HT1080 (cell line): ENCODE measurements around the gene NNT. TPM values are rescaled to one million over a fixed set of nuclear protein-coding genes. Genes with fewer than 3 reads are reported as not detected.
"Not testable (repeated sequence)": the region's sequence is repeated elsewhere in the genome, so short reads cannot be mapped to it uniquely, and the experiment has no call there.

ENCODE experiments used
- DNase-seq: peaks from one replicate; pipeline ENCODE4 v3.0.0-alpha.2; 2015; ENCODE audit warnings: low read depth
- total RNA-seq: library from RNA; depleted of rRNA; stranded (reverse); fragments of >200 nt; shearing (Covaris generic); gene quantifications from 2 replicates; pipeline ENCODE4 v1.2.3, GENCODE V29; 2014; rRNA removed

NNT gene
- total RNA-seq, 1 experiment from 2014 or later = 22.5 TPM

DNA sequence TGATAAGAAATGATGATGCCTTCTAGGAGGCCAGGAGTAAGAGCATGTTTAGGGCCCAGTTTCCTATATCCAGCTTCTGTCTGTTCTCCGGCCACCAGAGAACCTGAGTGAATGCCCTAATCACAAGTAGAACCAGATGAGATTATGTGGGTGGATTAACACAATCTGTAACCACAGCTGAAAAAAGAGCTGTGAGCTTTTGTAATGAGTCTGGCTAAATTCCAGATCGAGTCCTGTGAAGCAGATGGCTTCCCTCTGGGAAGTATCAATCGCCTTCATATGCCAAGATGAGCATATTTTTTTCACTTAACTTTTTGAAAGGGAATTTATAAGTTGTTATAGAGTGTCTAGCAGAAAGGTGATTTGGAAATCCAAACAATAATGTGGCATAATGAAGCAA lies 99.8 kb downstream of the NNT start:
- DNase-seq = no peak

DNA sequence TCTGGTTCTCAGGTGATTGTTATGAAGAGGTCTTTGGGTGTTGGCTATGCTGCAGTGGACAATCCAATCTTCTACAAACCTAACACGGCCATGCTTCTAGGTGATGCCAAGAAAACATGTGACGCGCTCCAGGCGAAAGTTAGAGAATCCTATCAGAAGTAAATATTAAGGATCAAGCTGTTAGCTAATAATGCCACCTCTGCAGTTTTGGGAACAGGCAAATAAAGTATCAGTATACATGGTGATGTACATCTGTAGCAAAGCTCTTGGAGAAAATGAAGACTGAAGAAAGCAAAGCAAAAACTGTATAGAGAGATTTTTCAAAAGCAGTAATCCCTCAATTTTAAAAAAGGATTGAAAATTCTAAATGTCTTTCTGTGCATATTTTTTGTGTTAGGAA lies 101.3 kb downstream of the NNT start:
- no peak for DNase-seq

DNA sequence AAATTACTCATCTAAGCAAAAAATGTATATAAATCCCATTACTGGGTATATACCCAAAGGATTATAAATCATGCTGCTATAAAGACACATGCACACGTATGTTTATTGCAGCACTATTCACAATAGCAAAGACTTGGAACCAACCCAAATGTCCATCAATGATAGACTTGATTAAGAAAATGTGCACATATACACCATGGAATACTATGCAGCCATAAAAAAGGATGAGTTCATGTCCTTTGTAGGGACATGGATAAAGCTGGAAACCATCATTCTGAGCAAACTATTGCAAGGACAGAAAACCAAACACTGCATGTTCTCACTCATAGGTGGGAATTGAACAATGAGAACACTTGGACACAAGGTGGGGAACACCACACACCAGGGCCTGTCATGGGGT lies 103.6 kb downstream of the NNT start:
- DNase-seq = not testable (repeated sequence)

DNA sequence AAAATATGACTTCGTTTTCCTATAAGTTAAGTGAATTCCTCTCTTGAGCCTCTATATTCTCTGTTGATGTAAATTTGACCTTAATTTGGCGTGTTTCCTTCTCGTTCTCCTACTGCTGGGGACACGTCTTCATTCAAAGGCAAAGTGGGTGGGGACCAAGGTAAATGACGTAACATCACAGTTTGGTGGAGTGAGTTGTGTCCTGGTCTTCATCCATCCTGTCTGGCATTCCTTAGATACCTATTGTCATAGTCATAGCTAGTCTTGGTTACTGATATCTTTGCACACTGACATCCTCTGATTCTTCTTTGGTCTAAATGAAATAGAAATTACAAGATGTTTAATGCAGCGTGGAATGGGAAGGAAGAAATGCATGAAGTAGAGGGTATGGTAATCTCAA lies 108.5 kb downstream of the NNT start:
- DNase-seq = peak; percentile 86

DNA sequence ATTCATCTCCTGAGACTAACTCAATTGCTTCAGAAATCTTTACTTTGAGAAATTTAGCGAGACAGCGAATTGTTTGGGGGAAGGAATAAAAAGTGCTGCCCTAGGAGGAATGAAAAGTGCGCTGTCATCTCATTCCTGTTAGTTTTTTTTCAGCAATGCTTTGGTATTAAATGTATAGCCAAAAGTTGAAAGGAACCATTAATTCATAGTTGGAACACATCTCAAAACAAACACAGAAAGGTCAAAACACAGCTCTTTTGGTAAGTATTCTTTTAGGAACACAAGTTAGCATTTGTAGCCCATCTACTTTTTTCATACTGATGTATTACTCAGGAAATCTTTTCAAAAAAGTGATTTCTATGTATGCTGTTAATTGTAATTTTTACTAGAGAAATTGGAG lies 109.1 kb downstream of the NNT start:
- DNase-seq = no peak

DNA sequence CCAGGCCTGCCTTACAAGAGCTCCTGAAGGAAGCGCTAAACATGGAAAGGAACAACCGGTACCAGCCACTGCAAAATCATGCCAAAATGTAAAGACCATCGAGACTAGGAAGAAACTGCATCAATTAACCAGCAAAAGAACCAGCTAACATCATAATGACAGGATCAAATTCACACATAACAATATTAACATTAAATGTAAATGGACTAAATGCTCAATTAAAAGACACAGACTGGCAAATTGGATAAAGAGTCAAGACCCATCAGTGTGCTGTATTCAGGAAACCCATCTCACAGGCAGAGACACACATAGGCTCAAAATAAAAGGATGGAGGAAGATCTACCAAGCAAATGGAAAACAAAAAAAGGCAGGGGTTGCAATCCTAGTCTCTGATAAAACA lies 116.8 kb downstream of the NNT start:
- DNase-seq = not testable (repeated sequence)

DNA sequence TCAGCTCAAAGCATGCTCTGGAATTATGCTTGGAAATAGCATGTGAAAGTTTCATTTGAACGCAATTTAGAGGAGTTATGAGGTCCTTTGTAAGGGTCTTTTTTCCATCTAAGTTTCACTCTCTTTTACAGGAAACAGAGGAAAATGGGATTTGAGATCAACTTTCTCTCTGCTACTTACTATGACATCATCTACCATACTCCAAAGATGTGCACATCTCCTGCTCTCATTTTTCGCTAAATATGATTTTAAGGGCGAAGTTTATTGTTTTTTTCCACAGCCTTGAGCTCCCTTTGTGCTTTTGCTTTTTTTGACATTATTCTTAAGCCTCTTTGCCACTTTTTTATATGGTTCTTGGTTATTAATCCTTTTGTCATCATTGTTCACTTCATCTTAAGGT lies 125.6 kb downstream of the NNT start:
- no peak for DNase-seq

DNA sequence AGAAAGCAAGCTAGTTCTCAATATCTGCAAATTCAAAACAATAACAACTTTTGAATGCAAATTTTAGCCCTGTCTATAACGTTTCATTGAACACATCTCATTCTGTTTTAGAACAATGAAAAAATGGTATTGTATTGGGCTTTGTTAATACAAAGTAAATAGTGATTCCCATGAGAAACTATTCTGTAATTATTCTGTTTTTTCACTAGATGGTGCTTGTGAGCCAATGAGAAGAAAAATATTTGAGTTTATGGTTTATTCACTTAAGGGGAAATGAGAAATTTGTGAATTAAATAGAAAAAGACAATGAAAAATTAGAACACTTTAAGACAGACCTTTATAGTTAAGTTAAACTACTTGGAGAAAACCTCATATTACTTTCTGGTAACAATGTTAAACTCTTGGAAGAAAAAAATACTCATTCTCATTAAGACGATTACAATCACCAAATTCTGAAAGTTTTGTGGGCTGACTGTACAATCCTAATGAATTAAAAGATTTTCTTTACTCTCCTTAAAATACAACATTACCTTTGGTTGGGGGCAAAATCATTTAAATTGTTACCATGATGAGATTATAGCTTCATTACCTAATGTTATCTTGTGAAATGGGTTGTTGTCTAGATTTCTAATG lies 127.0 kb downstream of the NNT start:
- no peak for DNase-seq

DNA sequence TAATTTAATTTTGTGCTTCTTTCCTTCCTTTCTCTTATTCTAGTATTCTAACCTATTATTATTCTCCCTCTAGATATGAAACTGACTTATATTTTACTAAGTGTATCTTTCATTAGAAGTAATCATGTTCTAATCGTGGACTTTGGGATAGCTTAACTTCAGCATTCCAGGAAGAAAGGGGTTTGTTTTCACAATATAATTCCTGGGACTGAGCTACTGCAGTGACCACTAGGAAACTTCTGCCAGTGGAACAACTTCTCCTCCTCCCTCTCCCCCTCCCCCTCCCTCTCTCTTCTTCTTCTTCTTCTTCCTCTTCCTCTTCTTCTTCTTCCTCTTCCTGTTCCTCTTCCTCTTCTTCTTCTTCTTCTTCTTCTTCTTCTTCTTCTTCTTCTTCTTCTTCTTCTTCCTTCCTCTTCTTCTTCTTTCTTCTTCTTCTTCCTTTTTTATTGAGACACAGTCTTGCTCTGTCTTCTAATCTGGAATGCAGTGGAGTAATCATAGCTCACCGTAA lies 127.9 kb downstream of the NNT start:
- DNase-seq = no peak

DNA sequence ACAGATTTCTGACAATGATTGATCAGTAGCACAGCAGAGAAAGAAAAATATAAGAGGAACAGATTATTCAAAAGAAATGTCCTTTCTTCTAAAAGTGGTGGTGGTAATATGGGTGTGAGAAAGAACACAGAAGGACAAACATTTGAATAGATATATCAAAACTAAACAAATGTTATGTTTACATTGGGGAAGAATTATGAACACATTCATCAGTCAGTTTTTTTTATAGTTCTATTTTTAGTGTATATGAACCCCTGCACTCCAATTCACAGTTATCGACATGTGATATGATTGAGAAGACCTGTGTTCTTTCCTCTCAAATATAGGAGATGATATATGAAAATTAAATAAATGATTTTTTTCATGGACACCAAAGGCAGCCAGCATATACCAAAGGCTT lies 128.6 kb downstream of the NNT start:
- no peak for DNase-seq

DNA sequence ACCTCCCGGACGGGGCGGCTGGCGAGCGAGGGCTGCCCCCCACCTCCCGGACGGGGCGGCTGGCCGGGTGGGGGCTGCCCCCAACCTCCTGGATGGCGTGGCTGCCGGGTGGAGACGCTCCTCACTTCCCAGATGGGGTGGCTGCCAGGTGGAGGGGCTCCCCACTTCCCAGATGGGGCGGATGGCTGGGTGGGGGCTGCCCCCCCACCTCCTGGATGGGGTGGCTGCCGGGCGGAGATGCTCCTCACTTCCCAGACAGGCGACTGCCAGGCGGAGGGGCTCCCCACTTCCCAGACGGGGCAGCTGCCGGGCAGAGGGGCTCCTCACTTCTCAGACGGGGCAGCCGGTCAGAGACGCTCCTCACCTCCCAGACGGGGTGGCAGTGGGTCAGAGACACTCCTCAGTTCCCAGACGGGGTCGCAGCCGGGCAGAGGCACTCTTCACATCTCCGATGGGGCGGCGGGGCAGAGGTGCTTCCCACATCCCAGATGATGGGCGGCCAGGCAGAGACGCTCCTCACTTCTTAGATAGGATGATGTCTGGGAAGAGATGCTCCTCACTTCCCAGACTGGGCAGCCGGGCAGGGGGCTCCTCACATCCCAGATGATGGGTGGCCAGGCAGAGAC lies 143.1 kb downstream of the NNT start:
- not testable (repeated sequence) for DNase-seq

DNA sequence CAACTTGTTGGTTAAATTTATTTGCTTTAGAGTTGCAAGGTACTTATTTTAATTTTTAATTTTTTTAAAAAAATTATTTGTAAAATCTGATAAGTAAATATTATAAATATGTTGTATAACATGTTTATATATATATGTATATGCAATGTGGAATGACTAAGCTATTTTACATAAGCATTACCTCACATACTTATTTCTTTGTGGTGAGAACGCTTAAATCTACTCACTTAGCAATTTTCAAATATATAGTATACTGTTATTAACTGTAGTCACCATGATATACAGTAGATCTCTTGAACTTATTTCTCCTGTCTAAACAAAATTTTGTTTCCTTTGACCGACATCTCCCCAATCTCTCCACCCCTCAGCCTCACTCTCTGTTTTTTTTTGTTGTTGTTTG lies 147.8 kb downstream of the NNT start:
- no peak for DNase-seq

DNA sequence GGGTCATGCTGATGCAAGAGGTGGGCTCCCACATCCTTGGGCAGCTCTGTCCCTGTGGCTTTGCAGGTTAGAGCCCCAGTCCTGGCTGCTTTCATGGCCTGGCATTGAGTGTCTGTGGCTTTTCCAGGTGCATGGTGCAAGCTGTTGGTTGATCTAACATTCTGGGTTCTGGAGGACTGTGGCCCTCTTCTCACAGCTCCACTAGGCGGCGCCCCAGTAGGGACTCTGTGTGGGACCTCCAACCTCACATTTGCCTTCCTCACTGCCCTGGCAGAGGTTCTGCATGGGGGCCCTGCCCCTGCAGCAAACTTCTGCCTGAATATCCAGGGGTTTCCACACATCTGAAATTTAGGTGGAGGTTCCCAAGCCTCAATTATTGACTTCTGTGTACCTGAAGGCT lies 150.1 kb downstream of the NNT start:
- no peak for DNase-seq

Other genes with a start within 250 kb of the NNT start
- gene CCL28, start 190.8 kb upstream of the NNT start, total RNA-seq = 0.11 TPM in 1 of 2 replicates, not detected in the other
- 15.1 and 17.3 TPM in 2 replicates for gene TMEM267, start 119.3 kb upstream of the NNT start, total RNA-seq
- gene C5orf34, start 88.0 kb upstream of the NNT start, total RNA-seq = 16.2 and 20.1 TPM in 2 replicates
- gene PAIP1, start 46.1 kb upstream of the NNT start, total RNA-seq = 116 and 121 TPM in 2 replicates